WTC11 (cell line): Measurements from ENCODE around the gene ARCN1. TPM values are rescaled to one million over a fixed set of nuclear protein-coding genes. Genes with fewer than 3 reads are reported as not detected.

Source experiments
- ATAC-seq: fragments of 200-7000 bp; cut with Tn5 transposase; 2 replicates; pipeline ENCODE4 v1.10.0; 2021; ENCODE audit warnings: mild to moderate bottlenecking, moderate library complexity
- CTCF ChIA-PET: fragments of 300-600 bp; sonication (Branson Sonifier 250); formaldehyde crosslinking; loops from one replicate; lab custom pipeline; 2021; ENCODE audit warnings: antibody characterized with exemption; lab: Charles Lee
- POLR2A ChIA-PET: fragments of 350-600 bp; sonication (Branson Sonifier 250); formaldehyde crosslinking; loops from one replicate; lab custom pipeline; 2021; ENCODE audit warnings: antibody characterized with exemption; lab: Charles Lee
- DNase-seq: peaks from one replicate; pipeline ENCODE4 v3.0.0; 2021; ENCODE audit warnings: low spot score
- H3K27ac Mint-ChIP-seq: 2 replicates; pipeline ENCODE4 v1.8.0; 2021; ENCODE audit warnings: mixed read lengths
- H3K27me3 Mint-ChIP-seq: 2 replicates; pipeline ENCODE4 v1.8.0; 2021; ENCODE audit warnings: low read depth, mild to moderate bottlenecking, moderate library complexity, mixed read lengths
- H3K36me3 Mint-ChIP-seq: 2 replicates; pipeline ENCODE4 v1.8.0; 2021; ENCODE audit warnings: mixed read lengths
- H3K4me1 Mint-ChIP-seq: 2 replicates; pipeline ENCODE4 v1.8.0; 2022; ENCODE audit warnings: mixed read lengths
- H3K4me3 Mint-ChIP-seq: 2 replicates; pipeline ENCODE4 v1.8.0; 2021; ENCODE audit warnings: mild to moderate bottlenecking, moderate library complexity, mixed read lengths
- H3K9me3 Mint-ChIP-seq: 2 replicates; pipeline ENCODE4 v1.8.0; 2021; ENCODE audit warnings: mixed read lengths
- CBFB ChIP-seq: sonication (generic); formaldehyde crosslinking; IDR thresholded peaks from 2 replicates; pipeline ENCODE4 v1.8.1; 2022; ENCODE audit warnings: mild to moderate bottlenecking, low read depth, missing genetic modification reagents
- CTCF ChIP-seq: fragments of 200-600 bp; IDR thresholded peaks from 2 replicates; pipeline ENCODE4 v1.8.0; 2022; ENCODE audit warnings: antibody characterized with exemption
- ESRRA ChIP-seq: sonication (generic); formaldehyde crosslinking; IDR thresholded peaks from 2 replicates; pipeline ENCODE4 v1.8.1; 2022; ENCODE audit warnings: mild to moderate bottlenecking, missing genetic modification reagents, borderline replicate concordance
- ETV6 ChIP-seq: sonication (generic); formaldehyde crosslinking; IDR thresholded peaks from 2 replicates; pipeline ENCODE4 v1.8.1; 2022; ENCODE audit warnings: mild to moderate bottlenecking, missing genetic modification reagents
- FOXP1 ChIP-seq: sonication (generic); formaldehyde crosslinking; IDR thresholded peaks from 2 replicates; pipeline ENCODE4 v1.8.0; 2022; ENCODE audit warnings: missing genetic modification reagents, mild to moderate bottlenecking, moderate library complexity, borderline replicate concordance
- HMGXB4 ChIP-seq: sonication (generic); formaldehyde crosslinking; IDR thresholded peaks from 2 replicates; pipeline ENCODE4 v1.8.1; 2023; ENCODE audit warnings: mild to moderate bottlenecking, moderate library complexity, missing genetic modification reagents
- PRRX2 ChIP-seq: fragments of 250-450 bp; sonication (Bioruptor Pico); IDR thresholded peaks from 2 replicates; pipeline ENCODE4 v1.8.0; 2021; ENCODE audit warnings: mild to moderate bottlenecking
- SMAD3 ChIP-seq: sonication (generic); formaldehyde crosslinking; IDR thresholded peaks from 2 replicates; pipeline ENCODE4 v1.8.0; 2022; ENCODE audit warnings: missing genetic modification reagents, mild to moderate bottlenecking, borderline replicate concordance
- SMAD4 ChIP-seq: sonication (generic); formaldehyde crosslinking; IDR thresholded peaks from 2 replicates; pipeline ENCODE4 v1.8.0; 2022; ENCODE audit warnings: mild to moderate bottlenecking, missing genetic modification reagents
- SOX15 ChIP-seq: fragments of 250-450 bp; sonication (Bioruptor Pico); IDR thresholded peaks from 2 replicates; pipeline ENCODE4 v1.9.0; 2021; ENCODE audit warnings: mild to moderate bottlenecking
- STAT6 ChIP-seq: sonication (generic); formaldehyde crosslinking; conservative IDR thresholded peaks from 2 replicates; pipeline ENCODE4 v1.8.1; 2023; ENCODE audit warnings: mild to moderate bottlenecking, low read depth, missing genetic modification reagents, moderate library complexity
- TP53 ChIP-seq: sonication (generic); formaldehyde crosslinking; IDR thresholded peaks from 2 replicates; pipeline ENCODE4 v1.8.1; 2023; ENCODE audit warnings: mild to moderate bottlenecking, missing genetic modification reagents
- ZNF317 ChIP-seq: sonication (generic); formaldehyde crosslinking; IDR thresholded peaks from 2 replicates; pipeline ENCODE4 v1.8.1; 2023; ENCODE audit warnings: low read depth, mild to moderate bottlenecking, moderate library complexity, missing genetic modification reagents, borderline replicate concordance
- ZNF416 ChIP-seq: fragments of 250-450 bp; sonication (Bioruptor Pico); IDR thresholded peaks from 2 replicates; pipeline ENCODE4 v1.9.0; 2021; ENCODE audit warnings: mild to moderate bottlenecking, inconsistent platforms
- ZNF512 ChIP-seq: sonication (generic); formaldehyde crosslinking; IDR thresholded peaks from 2 replicates; pipeline ENCODE4 v1.8.1; 2022; ENCODE audit warnings: missing genetic modification reagents, borderline replicate concordance
- total RNA-seq: library from RNA; stranded (reverse); gene quantifications from 3 replicates; pipeline ENCODE4 v1.2.3, GENCODE V29; 2021
- TF ChIP-seq, protein P1 (sequence below): sonication (generic); formaldehyde crosslinking; IDR thresholded peaks from 2 replicates; pipeline ENCODE4 v1.8.1; 2022; ENCODE audit warnings: low read depth, mild to moderate bottlenecking, moderate library complexity, missing genetic modification reagents, borderline replicate concordance
- TF ChIP-seq, protein P2 (sequence below): sonication (generic); formaldehyde crosslinking; IDR thresholded peaks from 2 replicates; pipeline ENCODE4 v1.8.1; 2023; ENCODE audit warnings: mild to moderate bottlenecking, missing genetic modification reagents

Gene ARCN1
- total RNA-seq, 1 experiment from 2014 or later: 154 TPM

DNA sequence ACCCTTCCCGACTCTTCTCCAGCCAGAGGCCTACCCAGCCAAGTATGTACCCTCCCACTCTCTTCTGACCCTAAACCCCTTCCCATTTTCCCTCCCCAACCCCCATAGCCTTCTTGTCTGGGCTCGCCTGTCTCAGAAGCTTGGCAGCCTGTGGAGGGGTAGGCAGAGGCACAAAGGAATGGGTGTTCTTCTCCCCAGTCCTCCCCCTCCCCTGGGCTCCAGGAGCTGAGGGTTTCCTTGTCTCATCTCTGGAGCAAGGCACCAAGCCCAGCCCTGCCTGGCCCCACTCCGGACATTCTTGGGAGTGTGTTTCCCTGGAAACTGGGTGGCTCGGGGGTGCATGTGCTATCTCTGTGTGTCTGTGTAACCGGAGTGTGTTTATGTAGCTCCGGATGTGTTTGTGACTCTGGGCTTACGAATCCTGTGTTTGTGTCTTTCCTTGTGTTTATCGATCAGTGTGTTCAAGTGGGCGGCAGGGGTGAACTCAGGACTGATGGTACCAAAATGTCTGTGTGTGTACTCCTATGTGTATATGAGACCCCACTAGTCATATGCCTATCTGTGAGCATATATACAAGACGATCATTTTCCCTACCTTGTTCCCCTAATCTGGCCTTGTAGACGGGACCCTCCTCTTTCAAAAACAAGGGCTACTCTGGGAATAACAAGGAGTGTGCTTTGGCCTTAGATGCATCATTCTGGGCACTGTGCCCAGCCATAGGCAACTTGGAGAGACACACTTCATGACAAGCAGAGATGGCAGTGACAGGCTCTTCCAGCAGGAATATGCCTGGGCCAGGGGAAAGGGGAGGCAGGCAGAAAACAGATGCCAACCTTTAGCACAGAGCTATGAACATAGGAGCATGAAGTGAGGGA, 46.1 kb downstream of the ARCN1 start:
- H3K4me3 Mint-ChIP-seq: no peak overlapping the region
- CTCF ChIA-PET: interaction anchor here (1.3 to 1.8 kb wide), 5 partner anchors 8 to 312 kb away, joined by 3 to 8 read pairs (median 4); no protein-coding TSS in a partner anchor
- TF ChIP-seq CBFB (CRISPR knock-in tag) (no peak), ESRRA (no peak), ZNF317 (CRISPR knock-in tag) (no peak), TP53 (CRISPR knock-in tag) (no peak), FOXP1 (CRISPR knock-in tag) (no peak), SMAD4 (CRISPR knock-in tag) (no peak), CTCF (no peak), SOX15 (CRISPR knock-in tag) (no peak), STAT6 (CRISPR knock-in tag) (no peak), ZNF512 (CRISPR knock-in tag) (no peak), SMAD3 (CRISPR knock-in tag) (no peak), ETV6 (no peak), PRRX2 (CRISPR knock-in tag) (no peak)
- TF ChIP-seq, protein P1, sequence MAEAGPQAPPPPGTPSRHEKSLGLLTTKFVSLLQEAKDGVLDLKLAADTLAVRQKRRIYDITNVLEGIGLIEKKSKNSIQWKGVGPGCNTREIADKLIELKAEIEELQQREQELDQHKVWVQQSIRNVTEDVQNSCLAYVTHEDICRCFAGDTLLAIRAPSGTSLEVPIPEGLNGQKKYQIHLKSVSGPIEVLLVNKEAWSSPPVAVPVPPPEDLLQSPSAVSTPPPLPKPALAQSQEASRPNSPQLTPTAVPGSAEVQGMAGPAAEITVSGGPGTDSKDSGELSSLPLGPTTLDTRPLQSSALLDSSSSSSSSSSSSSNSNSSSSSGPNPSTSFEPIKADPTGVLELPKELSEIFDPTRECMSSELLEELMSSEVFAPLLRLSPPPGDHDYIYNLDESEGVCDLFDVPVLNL (CRISPR knock-in tag): no peak
- TF ChIP-seq, protein P2, sequence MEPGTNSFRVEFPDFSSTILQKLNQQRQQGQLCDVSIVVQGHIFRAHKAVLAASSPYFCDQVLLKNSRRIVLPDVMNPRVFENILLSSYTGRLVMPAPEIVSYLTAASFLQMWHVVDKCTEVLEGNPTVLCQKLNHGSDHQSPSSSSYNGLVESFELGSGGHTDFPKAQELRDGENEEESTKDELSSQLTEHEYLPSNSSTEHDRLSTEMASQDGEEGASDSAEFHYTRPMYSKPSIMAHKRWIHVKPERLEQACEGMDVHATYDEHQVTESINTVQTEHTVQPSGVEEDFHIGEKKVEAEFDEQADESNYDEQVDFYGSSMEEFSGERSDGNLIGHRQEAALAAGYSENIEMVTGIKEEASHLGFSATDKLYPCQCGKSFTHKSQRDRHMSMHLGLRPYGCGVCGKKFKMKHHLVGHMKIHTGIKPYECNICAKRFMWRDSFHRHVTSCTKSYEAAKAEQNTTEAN (CRISPR knock-in tag): no peak
- no peak overlapping the region; the same call in 1 of the 2 replicates for H3K27ac Mint-ChIP-seq
- DNase-seq (no peak), ATAC-seq (no peak)
- no peaks in the 10 kb centered on the region for H3K36me3 Mint-ChIP-seq
- peaks cover 76% of the 10 kb centered on the region for H3K4me1 Mint-ChIP-seq
- POLR2A ChIA-PET: interaction anchor here (0.5 to 2.2 kb wide), 2 partner anchors 17 to 97 kb away, joined by 3 to 14 read pairs; no protein-coding TSS in a partner anchor
- no peaks in the 10 kb centered on the region for H3K9me3 Mint-ChIP-seq
- H3K27me3 Mint-ChIP-seq: no peaks in the 10 kb centered on the region

DNA sequence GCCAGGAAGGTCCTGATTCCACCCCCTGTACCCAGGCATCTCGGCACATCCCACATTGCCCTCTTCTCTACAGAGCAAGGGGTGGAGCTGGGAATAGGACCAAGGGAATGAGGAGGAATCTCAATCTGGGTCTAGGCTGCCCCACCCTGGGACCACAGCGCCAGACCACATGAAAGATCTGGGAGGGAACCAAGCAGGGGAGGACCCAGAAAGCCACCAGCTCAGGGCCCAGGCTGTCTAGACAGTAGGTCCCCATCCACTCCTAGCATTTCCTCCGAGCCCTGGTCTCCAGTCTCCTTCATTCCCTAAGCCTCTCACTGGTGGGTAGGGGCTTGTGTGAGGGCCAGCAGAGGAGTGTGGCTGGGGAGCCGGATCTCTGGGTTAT, 46.8 kb downstream of the ARCN1 start:
- Mint-ChIP-seq H3K9me3 (no peaks in the 10 kb centered on the region), H3K27me3 (no peaks in the 10 kb centered on the region), H3K36me3 (no peaks in the 10 kb centered on the region), H3K4me3 (no peak overlapping the region), H3K27ac (no peak overlapping the region), H3K4me1 (peaks cover 77% of the 10 kb centered on the region)
- DNase-seq (no peak), ATAC-seq (no peak)
- CTCF ChIA-PET: interaction anchor here (1.3 to 1.8 kb wide), 5 partner anchors 9 to 311 kb away, joined by 3 to 8 read pairs (median 4); no protein-coding TSS in a partner anchor
- POLR2A ChIA-PET: interaction anchor here (2.2 kb wide), 1 partner anchor 16 kb away, joined by 14 read pairs; no protein-coding TSS in a partner anchor
- TF ChIP-seq ZNF416 (CRISPR knock-in tag) (no peak), HMGXB4 (no peak), TP53 (CRISPR knock-in tag) (no peak), CTCF (no peak), ZNF512 (CRISPR knock-in tag) (no peak)
